Parathyroid adenoma (tissue), 2 donors: ENCODE results near the gene ANKRD44.
A peak's percentile ranks its signal among the peaks of the same experiment; 100 is the strongest.

Experiments
- H2AFZ ChIP-seq: fragments of 300-600 bp; sonication (generic); one replicate; pipeline ENCODE4 v1.7.0; 2017; ENCODE audit warnings: antibody characterized with exemption, mild to moderate bottlenecking
- H3K27ac ChIP-seq: fragments of 300-600 bp; sonication (generic); one replicate; pipeline ENCODE4 v1.7.0; 2017
- H3K27me3 ChIP-seq: fragments of 300-600 bp; sonication (generic); one replicate; pipeline ENCODE4 v1.7.0; 2017; ENCODE audit warnings: low read length; ENCODE audit not compliant: control insufficient read depth, insufficient read depth
- H3K36me3 ChIP-seq: fragments of 300-600 bp; sonication (generic); one replicate; pipeline ENCODE4 v1.7.0; 2017; ENCODE audit warnings: low read length; ENCODE audit not compliant: control insufficient read depth, insufficient read depth
- H3K4me1 ChIP-seq: fragments of 300-600 bp; sonication (generic); one replicate; pipeline ENCODE4 v1.7.0; 2017; ENCODE audit warnings: control low read depth
- H3K4me2 ChIP-seq: fragments of 300-600 bp; sonication (generic); one replicate; pipeline ENCODE4 v1.7.0; 2017; ENCODE audit warnings: low read length
- H3K4me3 ChIP-seq: fragments of 300-600 bp; sonication (generic); one replicate; pipeline ENCODE4 v1.7.0; 2017; ENCODE audit warnings: low read depth, low read length
- H3K79me2 ChIP-seq: fragments of 300-600 bp; sonication (generic); one replicate; pipeline ENCODE4 v1.7.0; 2017; ENCODE audit warnings: control low read depth
- H3K9ac ChIP-seq: fragments of 300-600 bp; sonication (generic); one replicate; pipeline ENCODE4 v1.7.0; 2017; ENCODE audit warnings: mild to moderate bottlenecking
- H3K9me3 ChIP-seq: fragments of 300-600 bp; sonication (generic); one replicate; pipeline ENCODE4 v1.7.0; 2017; ENCODE audit warnings: low read length; ENCODE audit not compliant: control insufficient read depth
- TF ChIP-seq, protein P1 (sequence below): fragments of 300-600 bp; sonication (generic); IDR thresholded peaks from one replicate; pipeline ENCODE4 v1.7.0; 2017; ENCODE audit warnings: antibody characterized with exemption, mild to moderate bottlenecking
- donor health status: primary hyperparathyroidism.

Gene ANKRD44

DNA sequence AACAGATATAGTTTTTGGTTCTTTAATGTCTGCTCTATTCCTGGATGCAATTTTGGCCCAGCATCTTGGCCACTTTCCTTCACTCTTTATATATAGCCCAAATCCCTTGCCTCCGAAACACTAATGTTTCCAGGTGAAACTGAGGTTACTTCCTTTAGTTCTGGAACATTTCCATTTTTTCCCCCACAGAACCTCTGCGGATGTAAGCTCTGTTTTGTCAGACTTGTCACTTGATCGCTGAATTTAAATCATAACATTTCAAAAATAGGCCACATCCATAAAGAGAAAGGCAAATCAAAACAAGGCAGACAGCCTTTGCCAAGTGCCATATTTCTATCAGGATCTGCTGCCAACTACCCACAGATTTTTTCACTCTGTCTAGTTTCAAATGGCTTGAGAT is 115.1 kb downstream of the ANKRD44 start:
- H3K4me2 ChIP-seq: no peak overlapping the region
- H3K4me1 ChIP-seq: peaks cover 16% of the 10 kb centered on the region
- peaks cover 3% of the 10 kb centered on the region for H3K79me2 ChIP-seq
- peak overlapping the region; percentile 51 for H3K27ac ChIP-seq
- H3K9me3 ChIP-seq: no peaks in the 10 kb centered on the region
- peak overlapping the region; percentile 61 for H2AFZ ChIP-seq
- no peak overlapping the region for H3K9ac ChIP-seq
- no peaks in the 10 kb centered on the region for H3K36me3 ChIP-seq
- H3K27me3 ChIP-seq: no peaks in the 10 kb centered on the region
- no peak overlapping the region for H3K4me3 ChIP-seq
- TF ChIP-seq, protein P1, sequence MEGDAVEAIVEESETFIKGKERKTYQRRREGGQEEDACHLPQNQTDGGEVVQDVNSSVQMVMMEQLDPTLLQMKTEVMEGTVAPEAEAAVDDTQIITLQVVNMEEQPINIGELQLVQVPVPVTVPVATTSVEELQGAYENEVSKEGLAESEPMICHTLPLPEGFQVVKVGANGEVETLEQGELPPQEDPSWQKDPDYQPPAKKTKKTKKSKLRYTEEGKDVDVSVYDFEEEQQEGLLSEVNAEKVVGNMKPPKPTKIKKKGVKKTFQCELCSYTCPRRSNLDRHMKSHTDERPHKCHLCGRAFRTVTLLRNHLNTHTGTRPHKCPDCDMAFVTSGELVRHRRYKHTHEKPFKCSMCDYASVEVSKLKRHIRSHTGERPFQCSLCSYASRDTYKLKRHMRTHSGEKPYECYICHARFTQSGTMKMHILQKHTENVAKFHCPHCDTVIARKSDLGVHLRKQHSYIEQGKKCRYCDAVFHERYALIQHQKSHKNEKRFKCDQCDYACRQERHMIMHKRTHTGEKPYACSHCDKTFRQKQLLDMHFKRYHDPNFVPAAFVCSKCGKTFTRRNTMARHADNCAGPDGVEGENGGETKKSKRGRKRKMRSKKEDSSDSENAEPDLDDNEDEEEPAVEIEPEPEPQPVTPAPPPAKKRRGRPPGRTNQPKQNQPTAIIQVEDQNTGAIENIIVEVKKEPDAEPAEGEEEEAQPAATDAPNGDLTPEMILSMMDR: no peak

- no peak overlapping the region for H3K4me2 ChIP-seq
- no peaks in the 10 kb centered on the region for H3K27me3 ChIP-seq
- H3K4me1 ChIP-seq: peaks cover 16% of the 10 kb centered on the region
- H3K36me3 ChIP-seq: no peaks in the 10 kb centered on the region
- H2AFZ ChIP-seq: no peak overlapping the region
- no peak overlapping the region for H3K9ac ChIP-seq
- H3K9me3 ChIP-seq: no peaks in the 10 kb centered on the region
- no peak overlapping the region for H3K27ac ChIP-seq
- no peak overlapping the region for H3K4me3 ChIP-seq
- peaks cover 3% of the 10 kb centered on the region for H3K79me2 ChIP-seq
- TF ChIP-seq, protein P1: no peak
These were observed 118.6 kb downstream of the ANKRD44 start for GRCh38 chr2:197191940-197192322.

GRCh38 chr2:197191177-197191939 is 119.2 kb downstream of the ANKRD44 start:
- H3K4me2 ChIP-seq: no peak overlapping the region
- no peaks in the 10 kb centered on the region for H3K36me3 ChIP-seq
- H3K9me3 ChIP-seq: no peaks in the 10 kb centered on the region
- H3K27me3 ChIP-seq: no peaks in the 10 kb centered on the region
- no peak overlapping the region for H2AFZ ChIP-seq
- peaks cover 14% of the 10 kb centered on the region for H3K4me1 ChIP-seq
- no peak overlapping the region for H3K27ac ChIP-seq
- H3K4me3 ChIP-seq: no peak overlapping the region
- TF ChIP-seq, protein P1: peak; percentile 71
- H3K9ac ChIP-seq: no peak overlapping the region
- H3K79me2 ChIP-seq: peaks cover 3% of the 10 kb centered on the region

- no peak overlapping the region for H3K4me3 ChIP-seq
- peaks cover under 1% of the 10 kb centered on the region for H3K4me1 ChIP-seq
- no peaks in the 10 kb centered on the region for H3K27me3 ChIP-seq
- H3K79me2 ChIP-seq: peaks cover 3% of the 10 kb centered on the region
- TF ChIP-seq, protein P1: no peak
- H3K9me3 ChIP-seq: no peaks in the 10 kb centered on the region
- H3K9ac ChIP-seq: no peak overlapping the region
- no peaks in the 10 kb centered on the region for H3K36me3 ChIP-seq
- no peak overlapping the region for H2AFZ ChIP-seq
- H3K4me2 ChIP-seq: no peak overlapping the region
- H3K27ac ChIP-seq: no peak overlapping the region
These were observed 120.5 kb downstream of the ANKRD44 start for GRCh38 chr2:197190100-197190432.

- TF ChIP-seq, protein P1: no peak
- no peaks in the 10 kb centered on the region for H3K36me3 ChIP-seq
- H3K27ac ChIP-seq: no peak overlapping the region
- no peak overlapping the region for H3K4me2 ChIP-seq
- no peaks in the 10 kb centered on the region for H3K27me3 ChIP-seq
- H2AFZ ChIP-seq: no peak overlapping the region
- no peak overlapping the region for H3K4me3 ChIP-seq
- no peak overlapping the region for H3K9ac ChIP-seq
- H3K9me3 ChIP-seq: no peaks in the 10 kb centered on the region
- peaks cover 3% of the 10 kb centered on the region for H3K79me2 ChIP-seq
- H3K4me1 ChIP-seq: no peaks in the 10 kb centered on the region
These were observed 121.0 kb downstream of the ANKRD44 start for GRCh38 chr2:197189426-197190099.
